ENCODE measurements around the gene CEP162. TPM values are rescaled to one million over a fixed set of nuclear protein-coding genes. Genes with fewer than 3 reads are reported as not detected.

Gene CEP162
- total and polyA plus RNA-seq, 10 of the 15 experiments (the other 5 are each of a cell fraction or from before 2014, with no cell fraction given), result 2.7 to 7.9 (median 4.5) TPM

- Histone ChIP-seq H2AFZ (ENCODE audit: control insufficient read depth, low read depth, low read length) (no peak overlapping the region), H3K79me2 (ENCODE audit: control insufficient read depth, insufficient read depth, low read length) (no peaks in the 10 kb centered on the region), H3K4me2 (ENCODE audit: control insufficient read depth, insufficient read depth) (no peak overlapping the region), H3K4me1 (ENCODE audit: control insufficient read depth, insufficient read depth, low read length) (0 out of 2 replicates have a peak, but pooled peaks cover 2% of the 10 kb centered on the region), H3K4me3 (no peak overlapping the region), H3K27ac (ENCODE audit: control insufficient read depth, insufficient read depth) (no peak overlapping the region), H3K9ac (ENCODE audit: control insufficient read depth, insufficient read depth, low read length) (no peak overlapping the region), H3K36me3 (ENCODE audit: control insufficient read depth in 2 of 2, insufficient read depth in 2 of 2, low read length in 1 of 2) (peaks cover 0 to 4% of the 10 kb centered on the region in 2 experiments; a peak in 2 of 4 replicates), H3K27me3 (replicated peaks in 1 of 2; ENCODE audit: control insufficient read depth in 2 of 2, insufficient read depth in 2 of 2, low read length in 1 of 2) (no peaks in the 10 kb centered on the region), H3K9me3 (replicated peaks; ENCODE audit: control insufficient read depth, insufficient read depth, low read length) (no peaks in the 10 kb centered on the region; the same call in 2 of the 3 replicates), H4K20me1 (ENCODE audit: control insufficient read depth, insufficient read depth) (no peaks in the 10 kb centered on the region)
- FAIRE-seq, result no peak
- SMC1A ChIA-PET (ENCODE audit: uncharacterized antibody, unreplicated experiment), result interaction anchor here (0.6 to 1.6 kb wide), 6 partner anchors 9 to 197 kb away, joined by 3 to 6 read pairs (median 4); no protein-coding TSS in a partner anchor
- intact Hi-C loops (cut with micrococcal nuclease; ENCODE audit: unreplicated experiment), result no loop called here
- peak; percentile 30; the same call in 2 of the 3 replicates for ATAC-seq
- in situ Hi-C loops (cut with MboI), result no loop called here
- 0% methylated on average over 1 of the region's 1 CpG for WGBS (ENCODE audit: insufficient coverage, insufficient replicate concordance, low lambda C conversion rate, missing lambda C conversion rate)
- CTCF ChIA-PET, result interaction anchor here (1.1 kb wide), 1 partner anchor 305 kb away, joined by 3 read pairs; no protein-coding TSS in a partner anchor
- DNase-seq (ENCODE audit: low read depth, low spot score), result no peak
- POLR2A ChIA-PET, result interaction anchor here (1.0 kb wide), 1 partner anchor 9 kb away, joined by 3 read pairs; no protein-coding TSS in a partner anchor
- TF ChIP-seq CHD4 (IDR thresholded peaks at IDR 0.05) (no peak), HDGF (IDR thresholded peaks at IDR 0.05) (no peak), IKZF2 (IDR thresholded peaks at IDR 0.05) (peak in 1 of 2 experiments; percentile 34; a peak in 1 of 4 replicates), HDAC6 (IDR thresholded peaks at IDR 0.05; ENCODE audit: unreplicated experiment) (no peak), SPI1 (IDR thresholded peaks at IDR 0.05; ENCODE audit: borderline replicate concordance, insufficient read depth, low read depth, low read length) (peak; percentile 34; the same call in 1 of the 2 replicates)
- BruUV-seq (replicated peaks), result no TSS peak
- RAD21 ChIA-PET (ENCODE audit: unreplicated experiment), result interaction anchor here (1.0 to 1.5 kb wide), 2 partner anchors 9 to 127 kb away, joined by 3 to 5 read pairs; no protein-coding TSS in a partner anchor
Observed at GRCh38 chr6:84151669-84152068, 75.8 kb downstream of the CEP162 start.

DNA sequence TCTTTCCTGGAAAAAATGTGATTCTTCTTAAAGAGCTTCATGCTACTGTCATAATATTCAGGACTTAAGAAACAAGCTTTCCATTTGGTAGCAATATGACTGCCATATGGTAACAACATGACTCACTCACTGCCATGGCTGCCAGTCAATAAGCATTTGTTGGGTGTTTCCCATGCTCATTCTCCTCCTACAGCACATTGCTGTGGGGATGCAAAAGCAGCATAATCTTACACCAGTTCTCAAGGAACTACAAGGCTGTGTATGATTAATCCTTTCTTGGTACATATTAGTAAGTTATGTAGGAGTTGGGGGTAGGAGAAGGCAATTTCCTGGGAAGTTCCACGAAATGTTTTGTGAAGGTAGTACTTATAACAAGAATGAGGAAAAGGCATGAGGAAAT is 76.7 kb downstream of the CEP162 start:
- intact Hi-C loops (cut with micrococcal nuclease; ENCODE audit: unreplicated experiment) (no loop called here), in situ Hi-C loops (cut with MboI) (no loop called here)
- no peak overlapping the region for H3K9ac ChIP-seq (ENCODE audit: control insufficient read depth, insufficient read depth, low read length)
- BruUV-seq (replicated peaks), result no TSS peak
- DNase-seq (ENCODE audit: low read depth, low spot score) (no peak), FAIRE-seq (no peak), ATAC-seq (peak; percentile 80)
- no peak overlapping the region for H2AFZ ChIP-seq (ENCODE audit: control insufficient read depth, low read depth, low read length)
- 0 out of 2 replicates have a peak, but pooled peaks cover 2% of the 10 kb centered on the region for H3K4me1 ChIP-seq (ENCODE audit: control insufficient read depth, insufficient read depth, low read length)
- H3K36me3 ChIP-seq (ENCODE audit: control insufficient read depth in 2 of 2, insufficient read depth in 2 of 2, low read length in 1 of 2), result peaks cover 0 to 4% of the 10 kb centered on the region in 2 experiments; a peak in 2 of 4 replicates
- POLR2A ChIA-PET, result no interaction called here
- no peaks in the 10 kb centered on the region for H3K79me2 ChIP-seq (ENCODE audit: control insufficient read depth, insufficient read depth, low read length)
- H4K20me1 ChIP-seq (ENCODE audit: control insufficient read depth, insufficient read depth), result no peaks in the 10 kb centered on the region
- SMC1A ChIA-PET (ENCODE audit: uncharacterized antibody, unreplicated experiment), result no interaction called here
- H3K9me3 ChIP-seq (replicated peaks; ENCODE audit: control insufficient read depth, insufficient read depth, low read length), result no peaks in the 10 kb centered on the region; the same call in 2 of the 3 replicates
- CTCF ChIA-PET, result interaction anchor here (0.8 kb wide), 1 partner anchor 10 kb away, joined by 3 read pairs; no protein-coding TSS in a partner anchor
- no peaks in the 10 kb centered on the region for H3K27me3 ChIP-seq (replicated peaks in 1 of 2; ENCODE audit: control insufficient read depth in 2 of 2, insufficient read depth in 2 of 2, low read length in 1 of 2)
- H3K4me2 ChIP-seq (ENCODE audit: control insufficient read depth, insufficient read depth), result no peak overlapping the region
- RAD21 ChIA-PET (ENCODE audit: unreplicated experiment), result no interaction called here
- 0% methylated on average over 1 of the region's 1 CpG for WGBS (ENCODE audit: insufficient coverage, insufficient replicate concordance, low lambda C conversion rate, missing lambda C conversion rate)
- no peak overlapping the region for H3K4me3 ChIP-seq
- H3K27ac ChIP-seq (ENCODE audit: control insufficient read depth, insufficient read depth), result no peak overlapping the region
- TF ChIP-seq STAT1 (conservative IDR thresholded peaks at IDR 0.05), result no peak
- no peak for TF ChIP-seq NR2C1 (IDR thresholded peaks at IDR 0.05)
- no peak for TF ChIP-seq BACH1 (IDR thresholded peaks at IDR 0.05; ENCODE audit: borderline replicate concordance)
- no peak for TF ChIP-seq ASH2L (IDR thresholded peaks at IDR 0.05; ENCODE audit: borderline replicate concordance, low read depth)
- TF ChIP-seq NRF1 (conservative IDR thresholded peaks at IDR 0.05; ENCODE audit: low read depth, low read length), result no peak
- no peak for TF ChIP-seq ETV6 (conservative IDR thresholded peaks at IDR 0.05 in 1 of 2, IDR thresholded peaks at IDR 0.05 in 1 of 2; ENCODE audit: borderline replicate concordance in 1 of 2, low read depth in 1 of 2)
- TF ChIP-seq REST (IDR thresholded peaks at IDR 0.05; ENCODE audit: low read depth, low read length), result no peak
- TF ChIP-seq SREBF2 (IDR thresholded peaks at IDR 0.05; ENCODE audit: low read length), result no peak
- TF ChIP-seq CHD2 (IDR thresholded peaks at IDR 0.05; ENCODE audit: borderline replicate concordance, low read depth, low read length), result no peak
- no peak for TF ChIP-seq BRCA1 (IDR thresholded peaks at IDR 0.05; ENCODE audit: low read depth, low read length)
